Subcutaneous abdominal adipose tissue (tissue), 5 donors: ENCODE measurements around the gene TBC1D2B.
A peak's percentile ranks its signal among the peaks of the same experiment; 100 is the strongest.

ENCODE experiments used
- H3K27ac ChIP-seq: one replicate; pipeline ENCODE4 v1.7.0; 2013; ENCODE audit warnings: low read depth, mild to moderate bottlenecking, inconsistent platforms, low read length, moderate library complexity
- H3K27me3 ChIP-seq, 5 donors: one replicate each; pipeline ENCODE4 v1.7.0; 2013; ENCODE audit warnings: low read length in 5 of 5, inconsistent platforms in 1 of 5; ENCODE audit not compliant: control insufficient read depth in 5 of 5, insufficient read depth in 4 of 5
- H3K36me3 ChIP-seq, 5 donors: one replicate each; pipeline ENCODE4 v1.7.0; 2013; ENCODE audit warnings: low read length in 5 of 5; ENCODE audit not compliant: control insufficient read depth in 5 of 5, insufficient read depth in 5 of 5
- H3K4me1 ChIP-seq, 5 donors: one replicate each; pipeline ENCODE4 v1.7.0; 2013; ENCODE audit warnings: low read length in 5 of 5, mild to moderate bottlenecking in 3 of 5, moderate library complexity in 1 of 5; ENCODE audit not compliant: control insufficient read depth in 5 of 5, insufficient read depth in 5 of 5
- H3K4me3 ChIP-seq, 5 donors: one replicate each; pipeline ENCODE4 v1.7.0; 2013; ENCODE audit warnings: low read length in 5 of 5, low read depth in 1 of 5
- H3K9ac ChIP-seq, 5 donors: one replicate each; pipeline ENCODE4 v1.7.0; 2013; ENCODE audit warnings: low read length in 5 of 5, mild to moderate bottlenecking in 4 of 5, moderate library complexity in 3 of 5
- H3K9me3 ChIP-seq, 5 donors: one replicate each; pipeline ENCODE4 v1.7.0; 2013; ENCODE audit warnings: low read length in 5 of 5; ENCODE audit not compliant: control insufficient read depth in 5 of 5
- donor health status: healthy.
- donor health status: healthy.
- donor health status: healthy.
- donor health status: healthy.
- donor health status: healthy.

The TBC1D2B gene

DNA sequence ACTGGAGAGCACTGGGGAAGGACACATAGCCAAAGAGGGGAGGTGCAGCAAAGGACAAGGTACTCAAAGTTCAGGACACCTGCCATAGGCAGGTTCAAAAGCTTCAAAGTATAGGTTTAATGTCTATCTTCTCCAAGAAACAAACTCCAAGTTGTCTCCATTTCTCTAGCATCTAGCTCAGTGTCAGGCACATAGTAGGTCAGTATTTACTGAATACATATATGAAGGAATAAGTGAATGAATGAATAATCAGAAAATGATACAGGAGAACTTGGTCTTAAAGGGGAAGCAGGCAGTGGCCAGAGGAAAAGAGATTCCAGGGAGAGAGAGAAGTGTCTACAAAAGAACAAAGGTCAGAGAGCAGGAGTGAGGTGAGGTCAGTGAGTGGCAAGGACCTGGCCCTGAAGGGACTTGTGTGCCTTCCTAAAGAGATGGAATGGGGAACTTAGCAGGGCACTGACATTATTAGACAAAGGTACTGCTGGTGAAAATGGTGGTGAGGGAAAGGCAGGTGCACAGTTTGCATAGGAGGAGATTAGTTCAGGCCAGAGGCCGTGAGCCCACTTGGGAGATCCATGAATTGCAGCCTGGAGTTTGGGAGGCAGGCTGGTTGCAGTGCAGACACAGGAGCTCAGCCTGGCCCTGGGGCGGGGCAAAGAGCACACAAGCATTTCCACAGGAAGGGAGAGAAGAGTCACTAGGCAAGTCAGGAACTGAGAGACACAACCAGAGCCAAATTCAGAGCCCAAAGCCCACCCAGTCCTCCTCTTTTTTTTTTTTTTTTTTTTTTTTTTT, 21.4 kb downstream of the TBC1D2B start:
- Histone ChIP-seq H3K9me3 (no peaks in the 10 kb centered on the region), H3K9ac (peak overlapping the region; percentile 17 to 86 (median 75)), H3K27ac (peak overlapping the region; percentile 97), H3K4me3 (peak overlapping the region in 2 of 5 donors; percentile 27 to 34), H3K27me3 (no peaks in the 10 kb centered on the region), H3K4me1 (peaks cover 22 to 100% (median 89%) of the 10 kb centered on the region in 5 donors), H3K36me3 (peaks cover 5 to 21% (median 6%) of the 10 kb centered on the region in 5 donors)

DNA sequence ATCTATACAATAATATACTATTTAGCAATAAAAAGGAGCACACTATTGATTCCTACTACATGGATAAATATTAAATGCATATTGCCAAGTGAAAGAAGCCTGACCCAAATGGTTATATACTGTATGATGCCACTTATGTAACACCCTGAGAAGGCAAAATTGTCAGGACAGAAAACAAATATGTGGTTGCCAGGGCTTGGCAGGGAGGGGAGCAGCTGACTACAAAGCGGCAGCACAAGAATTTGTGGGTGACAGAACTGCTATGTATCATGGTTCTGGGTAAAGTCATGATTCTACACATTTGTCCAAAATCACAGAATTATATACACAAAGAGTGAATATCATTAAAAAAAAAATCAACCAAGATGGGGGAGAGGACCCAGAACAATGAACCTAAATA, 22.5 kb downstream of the TBC1D2B start:
- no peak overlapping the region for H3K4me3 ChIP-seq
- no peak overlapping the region for H3K9ac ChIP-seq
- H3K27me3 ChIP-seq, result no peaks in the 10 kb centered on the region
- no peaks in the 10 kb centered on the region for H3K9me3 ChIP-seq
- H3K4me1 ChIP-seq, result peaks cover 24 to 100% (median 96%) of the 10 kb centered on the region in 5 donors
- H3K36me3 ChIP-seq, result peaks cover 6 to 21% (median 8%) of the 10 kb centered on the region in 5 donors
- H3K27ac ChIP-seq, result peak overlapping the region; percentile 97

DNA sequence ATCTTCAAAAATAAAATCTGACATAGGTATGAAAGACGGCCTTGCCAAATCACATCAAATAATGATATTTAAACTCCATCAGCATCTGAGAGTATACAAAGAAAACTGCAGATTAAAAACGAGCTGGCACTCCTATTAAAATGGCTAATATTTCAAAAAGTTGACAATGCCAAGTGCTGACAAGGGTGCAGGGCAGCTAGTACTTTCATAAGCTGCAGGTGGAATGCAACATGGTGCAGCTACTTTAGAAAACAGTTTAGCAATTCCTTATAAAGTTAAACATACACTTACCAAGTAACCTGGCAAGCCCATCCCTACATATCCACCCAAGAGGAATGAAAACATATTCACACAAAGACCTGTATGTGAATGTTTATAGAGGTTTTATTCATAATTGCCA, 23.0 kb downstream of the TBC1D2B start:
- H3K27me3 ChIP-seq, result no peaks in the 10 kb centered on the region
- peaks cover 29 to 100% (median 96%) of the 10 kb centered on the region in 5 donors for H3K4me1 ChIP-seq
- no peaks in the 10 kb centered on the region for H3K9me3 ChIP-seq
- no peak overlapping the region for H3K4me3 ChIP-seq
- peak overlapping the region; percentile 97 for H3K27ac ChIP-seq
- H3K36me3 ChIP-seq, result peaks cover 6 to 24% (median 9%) of the 10 kb centered on the region in 5 donors
- H3K9ac ChIP-seq, result no peak overlapping the region

DNA sequence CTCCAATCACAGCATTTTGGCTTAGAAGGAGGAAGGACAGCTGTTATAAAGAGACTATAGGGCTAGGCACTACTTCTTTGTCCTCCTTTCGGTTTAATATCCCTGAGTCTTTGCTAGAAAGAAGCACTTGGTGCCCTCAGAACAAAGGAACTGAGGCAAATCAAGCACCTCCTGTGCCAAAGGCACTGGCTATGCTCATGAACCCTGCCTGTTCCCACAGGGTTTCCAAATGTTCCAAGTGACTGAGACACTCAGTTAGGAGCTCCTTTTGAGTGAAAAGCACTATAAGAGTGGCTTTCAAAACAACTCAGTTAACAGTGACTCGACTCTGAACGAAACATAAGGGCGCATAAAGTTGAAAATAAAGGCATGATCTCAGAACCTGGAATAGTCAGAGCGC, 25.0 kb downstream of the TBC1D2B start:
- Histone ChIP-seq H3K27ac (peak overlapping the region; percentile 97), H3K9ac (peak overlapping the region in 3 of 5 donors; percentile 15 to 30 (median 21)), H3K27me3 (no peaks in the 10 kb centered on the region), H3K4me3 (no peak overlapping the region), H3K9me3 (no peaks in the 10 kb centered on the region), H3K36me3 (peaks cover 6 to 24% (median 9%) of the 10 kb centered on the region in 5 donors), H3K4me1 (peaks cover 38 to 100% (median 96%) of the 10 kb centered on the region in 5 donors)

DNA sequence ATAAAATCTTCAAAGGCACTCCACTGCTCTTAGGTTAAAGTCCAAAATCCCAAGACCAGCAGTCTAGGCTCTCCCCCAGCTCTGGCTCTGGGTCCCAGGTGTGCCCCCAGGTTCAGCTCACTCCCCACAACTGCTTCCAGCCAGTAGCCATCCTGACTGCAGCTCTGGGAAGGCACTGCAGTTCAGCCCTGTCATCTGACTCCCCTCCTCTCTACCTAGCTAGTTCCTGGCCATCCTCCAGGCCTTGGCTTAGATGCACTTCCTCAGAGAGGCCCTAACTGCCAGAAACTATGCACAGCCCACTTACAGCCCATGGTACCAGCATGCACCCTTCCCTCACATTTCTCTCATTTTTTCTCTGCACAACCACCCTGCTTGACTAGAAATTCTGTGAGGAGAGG, 25.5 kb downstream of the TBC1D2B start:
- Histone ChIP-seq H3K36me3 (peaks cover 6 to 24% (median 9%) of the 10 kb centered on the region in 5 donors), H3K9me3 (no peaks in the 10 kb centered on the region), H3K9ac (peak overlapping the region in 4 of 5 donors; percentile 11 to 37 (median 18)), H3K4me1 (peaks cover 39 to 100% (median 96%) of the 10 kb centered on the region in 5 donors), H3K4me3 (peak overlapping the region in 1 of 5 donors; percentile 25), H3K27me3 (no peaks in the 10 kb centered on the region), H3K27ac (peak overlapping the region; percentile 97)

DNA sequence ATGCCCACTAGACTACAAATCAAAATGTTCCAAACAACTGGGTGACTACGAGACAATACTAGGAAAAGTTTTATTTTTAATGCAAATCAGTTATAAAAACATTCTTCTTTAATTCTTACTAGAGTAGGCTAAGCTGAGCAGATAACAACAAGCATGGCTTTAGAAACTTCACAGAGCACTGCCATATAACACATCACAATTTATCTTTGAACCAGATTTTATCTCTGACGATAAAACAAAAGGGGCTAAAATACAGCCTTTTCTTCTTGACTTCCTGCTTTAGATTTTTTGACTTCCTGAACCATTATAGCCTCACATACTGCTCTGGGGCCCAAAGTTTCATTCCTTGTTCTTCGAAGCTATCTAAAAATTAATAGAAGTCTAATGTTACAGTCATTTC, 25.9 kb downstream of the TBC1D2B start:
- no peaks in the 10 kb centered on the region for H3K9me3 ChIP-seq
- peaks cover 36 to 100% (median 96%) of the 10 kb centered on the region in 5 donors for H3K4me1 ChIP-seq
- H3K36me3 ChIP-seq, result peaks cover 6 to 27% (median 9%) of the 10 kb centered on the region in 5 donors
- H3K27ac ChIP-seq, result peak overlapping the region; percentile 97
- H3K9ac ChIP-seq, result peak overlapping the region in 2 of 5 donors; percentile 11 to 37
- H3K27me3 ChIP-seq, result no peaks in the 10 kb centered on the region
- H3K4me3 ChIP-seq, result no peak overlapping the region

DNA sequence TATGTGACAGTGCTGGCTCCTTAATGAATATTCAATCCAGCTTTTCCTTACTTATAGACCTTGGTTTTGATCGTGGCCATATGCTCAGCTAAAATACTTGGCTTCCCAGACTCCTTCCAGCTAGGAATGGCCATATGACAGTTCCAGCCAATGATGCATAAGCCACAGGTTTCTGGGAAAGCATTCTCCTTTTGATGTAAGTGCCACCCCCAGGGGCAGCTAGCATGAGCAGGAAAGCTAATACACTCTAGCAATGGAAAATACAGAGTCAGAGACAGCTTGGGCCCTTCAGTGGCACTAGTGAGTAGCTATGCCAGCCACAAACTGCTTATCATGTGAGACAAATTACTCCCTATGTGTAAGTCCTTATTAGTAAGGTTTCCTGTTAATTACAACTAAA, 26.7 kb downstream of the TBC1D2B start:
- H3K4me1 ChIP-seq, result peaks cover 31 to 95% (median 91%) of the 10 kb centered on the region in 5 donors
- H3K9ac ChIP-seq, result no peak overlapping the region
- no peak overlapping the region for H3K4me3 ChIP-seq
- H3K27me3 ChIP-seq, result no peaks in the 10 kb centered on the region
- peaks cover 6 to 28% (median 9%) of the 10 kb centered on the region in 5 donors for H3K36me3 ChIP-seq
- peak overlapping the region; percentile 97 for H3K27ac ChIP-seq
- no peaks in the 10 kb centered on the region for H3K9me3 ChIP-seq

DNA sequence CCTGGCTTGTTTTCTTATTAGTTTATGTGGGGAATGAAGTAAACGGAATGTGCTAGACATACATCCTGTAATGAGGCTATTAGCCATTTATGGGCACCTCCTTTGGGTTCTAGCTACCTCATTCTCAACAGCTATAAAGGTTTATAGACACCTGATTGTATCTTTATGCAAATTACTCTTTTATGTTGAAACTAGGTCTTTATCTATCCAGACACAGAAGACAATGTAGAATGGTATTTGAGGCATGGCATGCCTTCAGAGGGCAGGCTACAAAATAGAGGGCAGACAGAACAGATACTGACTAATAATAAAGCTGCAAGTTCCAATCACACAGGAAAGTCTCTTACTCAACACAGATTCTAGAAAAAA, 27.1 kb downstream of the TBC1D2B start:
- no peak overlapping the region for H3K4me3 ChIP-seq
- H3K36me3 ChIP-seq, result peaks cover 6 to 28% (median 9%) of the 10 kb centered on the region in 5 donors
- peak overlapping the region; percentile 97 for H3K27ac ChIP-seq
- peaks cover 29 to 91% (median 87%) of the 10 kb centered on the region in 5 donors for H3K4me1 ChIP-seq
- no peaks in the 10 kb centered on the region for H3K9me3 ChIP-seq
- no peaks in the 10 kb centered on the region for H3K27me3 ChIP-seq
- H3K9ac ChIP-seq, result peak overlapping the region in 1 of 5 donors; percentile 35

DNA sequence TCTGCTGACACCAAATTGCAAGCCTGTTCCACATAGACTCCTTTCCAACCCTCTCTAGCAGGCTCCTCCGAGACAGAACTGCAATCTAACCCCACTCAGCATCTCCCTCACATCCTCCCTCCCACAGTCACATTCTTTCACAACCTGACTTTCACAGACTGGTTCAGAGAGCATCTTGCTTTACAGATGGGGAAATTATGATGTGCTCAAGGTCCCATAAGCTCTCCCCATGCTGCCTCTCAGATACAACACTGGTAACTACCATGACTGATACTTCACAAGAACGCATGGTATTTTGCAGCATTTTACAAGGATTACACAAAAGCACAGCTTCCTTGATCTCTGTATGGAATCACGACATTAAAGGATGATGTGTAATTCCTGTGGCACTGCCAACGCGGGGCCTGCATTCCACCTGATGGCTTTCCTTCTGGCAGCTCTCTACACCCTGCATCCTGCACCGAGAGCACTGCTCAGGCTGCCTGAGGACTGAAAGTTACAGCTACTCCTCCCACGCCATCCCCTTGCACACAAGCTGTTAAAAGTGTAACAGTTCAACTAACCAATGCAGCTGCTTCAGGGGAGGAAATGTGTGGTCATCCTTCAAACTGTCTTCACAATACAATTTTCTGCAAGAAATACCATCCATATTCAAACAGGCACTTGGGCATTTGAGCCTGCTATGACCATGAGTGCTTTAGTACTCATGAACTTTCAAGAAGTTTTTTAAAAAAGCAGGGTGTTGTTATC, 27.6 kb downstream of the TBC1D2B start:
- Histone ChIP-seq H3K4me3 (no peak overlapping the region), H3K36me3 (peaks cover 6 to 28% (median 9%) of the 10 kb centered on the region in 5 donors), H3K4me1 (peaks cover 29 to 91% (median 85%) of the 10 kb centered on the region in 5 donors), H3K27me3 (no peaks in the 10 kb centered on the region), H3K9ac (peak overlapping the region in 1 of 5 donors; percentile 35), H3K27ac (peak overlapping the region; percentile 97), H3K9me3 (no peaks in the 10 kb centered on the region)

DNA sequence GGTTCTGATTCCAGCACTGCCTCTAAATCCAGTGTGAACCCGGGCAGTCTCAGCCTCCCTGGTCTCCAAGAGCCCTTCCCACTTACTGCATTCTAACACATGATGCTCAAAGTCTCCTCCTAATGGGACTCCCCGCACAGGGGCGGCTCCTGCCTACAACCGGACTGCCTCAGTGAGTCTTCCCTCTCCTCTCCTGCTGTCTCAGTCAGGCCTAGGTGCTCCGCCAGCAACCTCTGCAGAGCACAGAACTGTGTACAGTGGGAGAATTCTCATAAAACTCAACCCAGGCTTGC, 28.9 kb downstream of the TBC1D2B start:
- H3K36me3 ChIP-seq, result peaks cover 8 to 32% (median 16%) of the 10 kb centered on the region in 5 donors
- peak overlapping the region in 1 of 5 donors; percentile 24 for H3K4me3 ChIP-seq
- no peaks in the 10 kb centered on the region for H3K27me3 ChIP-seq
- H3K4me1 ChIP-seq, result peaks cover 29 to 87% (median 82%) of the 10 kb centered on the region in 5 donors
- H3K27ac ChIP-seq, result peak overlapping the region; percentile 97
- H3K9me3 ChIP-seq, result no peaks in the 10 kb centered on the region
- peak overlapping the region in 1 of 5 donors; percentile 19 for H3K9ac ChIP-seq
